PC-9 (cell line): Measurements from ENCODE around the gene GYG1. TPM values are rescaled to one million over a fixed set of nuclear protein-coding genes. Genes with fewer than 3 reads are reported as not detected.

Source experiments
- BruUV-seq: library from RNA; stranded (reverse); fragments of 400-500 nt; replicated peaks from 2 replicates; lab custom pipeline; 2021; lab: Mats Ljungman, UMichigan
- CTCF ChIA-PET: fragments of 300-600 bp; sonication (Branson Sonifier 250); formaldehyde crosslinking; loops from one replicate; lab custom pipeline; 2022; ENCODE audit warnings: antibody characterized with exemption; lab: Charles Lee
- POLR2A ChIA-PET: fragments of 300-600 bp; sonication (Branson Sonifier 250); formaldehyde crosslinking; loops from one replicate; lab custom pipeline; 2022; ENCODE audit warnings: antibody characterized with exemption; ENCODE audit not compliant: unreplicated experiment; lab: Charles Lee
- DNase-seq, 2 experiments: peaks; one replicate each; pipeline versions ENCODE4 v3.0.0 to v3.0.0-alpha.2; 2015 to 2022; ENCODE audit warnings: mixed read lengths in 1 of 2
- H2AFZ ChIP-seq: fragments of 200-600 bp; sonication (generic); 2 replicates; pipeline ENCODE4 v1.8.1; 2017; ENCODE audit warnings: antibody characterized with exemption
- H3F3A ChIP-seq: fragments of 200-600 bp; sonication (generic); 2 replicates; pipeline ENCODE4 v1.8.1; 2017; ENCODE audit warnings: antibody characterized with exemption, mild to moderate bottlenecking, low read depth; ENCODE audit not compliant: insufficient read depth
- H3K27ac ChIP-seq: fragments of 200-600 bp; sonication (generic); 2 replicates; pipeline ENCODE4 v1.6.1; 2016; ENCODE audit warnings: mixed run types
- H3K27me3 ChIP-seq: fragments of 200-600 bp; sonication (generic); 2 replicates; pipeline ENCODE4 v1.6.1; 2016; ENCODE audit warnings: low read depth, mixed run types; ENCODE audit not compliant: insufficient read depth
- H3K36me3 ChIP-seq: fragments of 200-600 bp; sonication (generic); 2 replicates; pipeline ENCODE4 v1.6.1; 2016; ENCODE audit warnings: low read depth, mixed run types
- H3K4me1 ChIP-seq: fragments of 200-600 bp; sonication (generic); replicated peaks from 2 replicates; pipeline ENCODE4 v1.6.1; 2016; ENCODE audit warnings: mixed run types; ENCODE audit not compliant: insufficient read depth
- H3K4me2 ChIP-seq: fragments of 200-600 bp; sonication (generic); 2 replicates; pipeline ENCODE4 v1.6.1; 2017; ENCODE audit warnings: mixed run types
- H3K4me3 ChIP-seq: fragments of 200-600 bp; sonication (generic); 2 replicates; pipeline ENCODE4 v1.6.1; 2016; ENCODE audit warnings: mixed run types
- H3K79me2 ChIP-seq: fragments of 200-600 bp; sonication (generic); 2 replicates; pipeline ENCODE4 v1.6.1; 2017; ENCODE audit warnings: low read depth, mixed run types
- H3K9me2 ChIP-seq: fragments of 200-600 bp; sonication (generic); 2 replicates; pipeline ENCODE4 v1.8.1; 2017; ENCODE audit warnings: mild to moderate bottlenecking; ENCODE audit not compliant: insufficient read depth
- H3K9me3 ChIP-seq: fragments of 200-600 bp; sonication (generic); 2 replicates; pipeline ENCODE4 v1.8.1; 2016; ENCODE audit warnings: low read depth; ENCODE audit not compliant: insufficient read depth
- H4K20me1 ChIP-seq: fragments of 200-600 bp; sonication (generic); 2 replicates; pipeline ENCODE4 v1.8.1; 2017; ENCODE audit not compliant: insufficient read depth
- CTCF ChIP-seq: fragments of 200-600 bp; sonication (generic); conservative IDR thresholded peaks from 2 replicates; pipeline ENCODE4 v1.6.1; 2017; ENCODE audit warnings: mixed run types, antibody characterized with exemption, mild to moderate bottlenecking, moderate library complexity
- EZH2 ChIP-seq: fragments of 200-600 bp; sonication (generic); IDR thresholded peaks from 2 replicates; pipeline ENCODE4 v1.8.0; 2017; ENCODE audit warnings: antibody characterized with exemption, low read depth
- intact Hi-C: fragments of 100-400 bp; cut with micrococcal nuclease; formaldehyde crosslinking; loops from one replicate; pipeline ENCODE4 v1.10.0; 2022; ENCODE audit not compliant: unreplicated experiment
- total RNA-seq: library from RNA; stranded (reverse); gene quantifications from 2 replicates; pipeline ENCODE4 v1.2.3, GENCODE V29; 2021

The GYG1 gene
- total RNA-seq, 1 experiment from 2014 or later, result 16.5 TPM

- ChIA-PET POLR2A (no interaction called here), CTCF (no interaction called here)
- Histone ChIP-seq H4K20me1 (no peaks in the 10 kb centered on the region), H3K4me1 (no peaks in the 10 kb centered on the region), H3K9me3 (no peaks in the 10 kb centered on the region), H3F3A (no peaks in the 10 kb centered on the region), H3K27me3 (no peaks in the 10 kb centered on the region), H2AFZ (no peak overlapping the region), H3K4me3 (no peak overlapping the region), H3K79me2 (no peaks in the 10 kb centered on the region), H3K27ac (no peak overlapping the region), H3K36me3 (no peaks in the 10 kb centered on the region), H3K9me2 (no peaks in the 10 kb centered on the region), H3K4me2 (no peak overlapping the region)
- no TSS peak for BruUV-seq
- TF ChIP-seq EZH2 (no peak), CTCF (no peak)
- intact Hi-C loops, result no loop called here
- no peak for DNase-seq
These were observed 7.0 kb downstream of the GYG1 start for GRCh38 chr3:148998297-148998696.

GRCh38 chr3:148998715-148999423 is 7.5 kb downstream of the GYG1 start:
- ChIA-PET CTCF (interaction anchor here (0.5 kb wide), 1 partner anchor 43 kb away, joined by 7 read pairs; no protein-coding TSS in a partner anchor), POLR2A (no interaction called here)
- peaks cover 5% of the 10 kb centered on the region; the same call in 1 of the 2 replicates for H3K4me1 ChIP-seq
- H4K20me1 ChIP-seq, result no peaks in the 10 kb centered on the region
- peaks cover 5% of the 10 kb centered on the region; the same call in 1 of the 2 replicates for H3F3A ChIP-seq
- no TSS peak for BruUV-seq
- no peaks in the 10 kb centered on the region for H3K27me3 ChIP-seq
- H3K9me3 ChIP-seq, result no peaks in the 10 kb centered on the region
- intact Hi-C loops, result no loop called here
- no peak overlapping the region for H3K4me3 ChIP-seq
- H2AFZ ChIP-seq, result no peak overlapping the region
- H3K27ac ChIP-seq, result no peak overlapping the region
- H3K79me2 ChIP-seq, result no peaks in the 10 kb centered on the region
- TF ChIP-seq CTCF (no peak), EZH2 (no peak)
- H3K4me2 ChIP-seq, result no peak overlapping the region
- no peaks in the 10 kb centered on the region for H3K36me3 ChIP-seq
- H3K9me2 ChIP-seq, result no peaks in the 10 kb centered on the region
- DNase-seq, result no peak

GRCh38 chr3:148999806-149000205 is 8.5 kb downstream of the GYG1 start:
- Histone ChIP-seq H4K20me1 (no peaks in the 10 kb centered on the region), H3K9me2 (no peaks in the 10 kb centered on the region), H3K27ac (no peak overlapping the region), H3F3A (peaks cover 14% of the 10 kb centered on the region; the same call in 1 of the 2 replicates), H3K4me1 (peaks cover 7% of the 10 kb centered on the region; the same call in 1 of the 2 replicates), H2AFZ (no peak overlapping the region), H3K4me2 (no peak overlapping the region), H3K36me3 (no peaks in the 10 kb centered on the region), H3K4me3 (no peak overlapping the region), H3K79me2 (no peaks in the 10 kb centered on the region), H3K9me3 (no peaks in the 10 kb centered on the region), H3K27me3 (no peaks in the 10 kb centered on the region)
- DNase-seq, result no peak
- BruUV-seq, result no TSS peak
- intact Hi-C loops, result no loop called here
- no peak for TF ChIP-seq CTCF
- ChIA-PET POLR2A (no interaction called here), CTCF (no interaction called here)
